A673 (cell line): ENCODE data around the gene MYBPC3. TPM values are rescaled to one million over a fixed set of nuclear protein-coding genes. Genes with fewer than 3 reads are reported as not detected.

Experiments used
- BruUV-seq: library from RNA; stranded (reverse); fragments of 400-500 nt; replicated peaks from 2 replicates; lab custom pipeline; 2021; lab: Mats Ljungman, UMichigan
- CTCF ChIA-PET: fragments of 300-600 bp; sonication (Branson Sonifier 250); formaldehyde crosslinking; loops from one replicate; lab custom pipeline; 2022; ENCODE audit warnings: antibody characterized with exemption; lab: Charles Lee
- POLR2A ChIA-PET: fragments of 300-600 bp; sonication (Branson Sonifier 250); formaldehyde crosslinking; loops from one replicate; lab custom pipeline; 2022; ENCODE audit warnings: antibody characterized with exemption; ENCODE audit not compliant: low non-redundant PET; lab: Charles Lee
- DNase-seq: peaks from one replicate; pipeline ENCODE4 v3.0.0-alpha.2; 2015; ENCODE audit warnings: low spot score
- H3K27ac ChIP-seq: fragments of 200-600 bp; sonication (generic); 2 replicates; pipeline ENCODE4 v1.5.1; 2016; ENCODE audit warnings: mixed run types, low read depth, mild to moderate bottlenecking, mixed read lengths, antibody characterized with exemption, low read length; ENCODE audit not compliant: poor library complexity, severe bottlenecking
- H3K27me3 ChIP-seq: fragments of 200-600 bp; sonication (generic); replicated peaks from 2 replicates; pipeline ENCODE4 v1.6.1; 2017; ENCODE audit warnings: mixed run types, low read depth, mild to moderate bottlenecking, mixed read lengths, antibody characterized with exemption, low read length; ENCODE audit not compliant: insufficient read depth, poor library complexity
- H3K36me3 ChIP-seq: fragments of 200-600 bp; sonication (generic); 2 replicates; pipeline ENCODE4 v1.6.1; 2016; ENCODE audit warnings: mixed run types, mild to moderate bottlenecking, mixed read lengths, antibody characterized with exemption, low read length; ENCODE audit not compliant: insufficient read depth, poor library complexity, severe bottlenecking
- H3K4me1 ChIP-seq: fragments of 200-600 bp; sonication (generic); 2 replicates; pipeline ENCODE4 v1.6.1; 2017; ENCODE audit warnings: mixed run types, mild to moderate bottlenecking, mixed read lengths, antibody characterized with exemption, low read length; ENCODE audit not compliant: insufficient read depth, poor library complexity, severe bottlenecking
- H3K4me3 ChIP-seq: fragments of 200-600 bp; sonication (generic); 2 replicates; pipeline ENCODE4 v1.5.1; 2016; ENCODE audit warnings: low read depth, mixed run types, mild to moderate bottlenecking, mixed read lengths, low read length; ENCODE audit not compliant: poor library complexity, severe bottlenecking
- H3K9me3 ChIP-seq: fragments of 200-600 bp; sonication (generic); 2 replicates; pipeline ENCODE4 v1.6.1; 2016; ENCODE audit warnings: mixed run types, low read depth, mild to moderate bottlenecking, mixed read lengths, antibody characterized with exemption, low read length; ENCODE audit not compliant: poor library complexity, severe bottlenecking
- EZH2 ChIP-seq: fragments of 200-600 bp; sonication (generic); IDR thresholded peaks from 2 replicates; pipeline ENCODE4 v1.6.1; 2017; ENCODE audit warnings: borderline replicate concordance, low read depth, mild to moderate bottlenecking, mixed read lengths, antibody characterized with exemption, low read length; ENCODE audit not compliant: poor library complexity, severe bottlenecking
- intact Hi-C: fragments of 100-400 bp; cut with micrococcal nuclease; formaldehyde crosslinking; loops from one replicate; pipeline ENCODE4 v1.10.0; 2022; ENCODE audit not compliant: unreplicated experiment
- total RNA-seq: library from RNA; stranded (reverse); gene quantifications from 2 replicates; pipeline ENCODE4 v1.2.3, GENCODE V29; 2021
- TF ChIP-seq, protein P1 (sequence below): fragments of 300-800, 200-600 bp; sonication (generic); conservative IDR thresholded peaks from 2 replicates; pipeline ENCODE4 v1.5.1; 2017; ENCODE audit warnings: low read depth, mild to moderate bottlenecking, antibody characterized with exemption, low read length, moderate library complexity, mixed read lengths

MYBPC3 gene
- total RNA-seq, 1 experiment from 2014 or later, result not detected

DNA sequence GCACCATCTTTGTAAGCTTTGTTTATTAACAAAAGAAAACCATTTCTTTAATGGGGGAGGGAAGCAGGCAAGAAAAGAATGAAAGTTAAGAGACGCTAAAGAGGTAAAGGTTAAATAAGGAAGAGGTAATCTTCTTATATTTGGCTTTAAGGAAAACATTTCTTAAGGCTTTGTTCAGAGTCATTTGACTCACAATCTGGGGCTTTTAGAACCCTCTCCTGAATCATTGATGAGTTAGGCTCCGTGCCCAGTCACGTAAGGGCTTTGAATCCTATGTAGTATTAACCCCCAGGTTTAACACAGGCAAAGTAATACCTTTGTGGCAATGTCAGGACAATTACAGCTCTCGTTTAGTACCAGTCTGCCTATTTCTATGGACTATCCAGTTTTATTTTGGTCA lies 56.5 kb downstream of the MYBPC3 start:
- peaks cover 12% of the 10 kb centered on the region for H3K9me3 ChIP-seq
- no peaks in the 10 kb centered on the region for H3K27me3 ChIP-seq
- intact Hi-C loops, result no loop called here
- POLR2A ChIA-PET, result no interaction called here
- no peak for DNase-seq
- TF ChIP-seq EZH2, result no peak
- TF ChIP-seq, protein P1, sequence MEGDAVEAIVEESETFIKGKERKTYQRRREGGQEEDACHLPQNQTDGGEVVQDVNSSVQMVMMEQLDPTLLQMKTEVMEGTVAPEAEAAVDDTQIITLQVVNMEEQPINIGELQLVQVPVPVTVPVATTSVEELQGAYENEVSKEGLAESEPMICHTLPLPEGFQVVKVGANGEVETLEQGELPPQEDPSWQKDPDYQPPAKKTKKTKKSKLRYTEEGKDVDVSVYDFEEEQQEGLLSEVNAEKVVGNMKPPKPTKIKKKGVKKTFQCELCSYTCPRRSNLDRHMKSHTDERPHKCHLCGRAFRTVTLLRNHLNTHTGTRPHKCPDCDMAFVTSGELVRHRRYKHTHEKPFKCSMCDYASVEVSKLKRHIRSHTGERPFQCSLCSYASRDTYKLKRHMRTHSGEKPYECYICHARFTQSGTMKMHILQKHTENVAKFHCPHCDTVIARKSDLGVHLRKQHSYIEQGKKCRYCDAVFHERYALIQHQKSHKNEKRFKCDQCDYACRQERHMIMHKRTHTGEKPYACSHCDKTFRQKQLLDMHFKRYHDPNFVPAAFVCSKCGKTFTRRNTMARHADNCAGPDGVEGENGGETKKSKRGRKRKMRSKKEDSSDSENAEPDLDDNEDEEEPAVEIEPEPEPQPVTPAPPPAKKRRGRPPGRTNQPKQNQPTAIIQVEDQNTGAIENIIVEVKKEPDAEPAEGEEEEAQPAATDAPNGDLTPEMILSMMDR, result no peak
- no peaks in the 10 kb centered on the region for H3K4me1 ChIP-seq
- H3K4me3 ChIP-seq, result no peak overlapping the region
- H3K27ac ChIP-seq, result no peak overlapping the region
- CTCF ChIA-PET, result no interaction called here
- peaks cover 86% of the 10 kb centered on the region for H3K36me3 ChIP-seq
- BruUV-seq, result no TSS peak

DNA sequence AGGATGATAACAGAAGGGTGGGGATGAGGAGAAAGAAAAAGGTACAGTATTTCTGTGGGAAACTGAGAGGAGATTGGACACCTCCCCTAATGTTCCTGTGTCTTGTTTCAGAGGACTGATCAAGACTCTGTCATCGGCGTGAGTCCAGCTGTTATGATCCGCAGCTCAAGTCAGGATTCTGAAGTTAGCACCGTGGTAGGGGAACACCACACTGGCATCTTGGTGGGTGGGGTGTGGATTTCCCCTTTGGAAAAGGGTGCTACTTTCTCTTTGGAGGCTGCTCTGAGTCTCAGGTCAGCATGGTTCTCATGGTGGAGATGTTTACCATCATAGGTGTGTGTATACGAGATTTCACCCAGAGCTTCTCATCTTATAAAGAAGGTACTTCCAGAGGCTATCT lies 57.1 kb downstream of the MYBPC3 start:
- POLR2A ChIA-PET, result no interaction called here
- no peak for DNase-seq
- Histone ChIP-seq H3K4me1 (no peaks in the 10 kb centered on the region), H3K9me3 (peaks cover 12% of the 10 kb centered on the region), H3K36me3 (peaks cover 92% of the 10 kb centered on the region), H3K27ac (no peak overlapping the region), H3K27me3 (no peaks in the 10 kb centered on the region), H3K4me3 (no peak overlapping the region)
- intact Hi-C loops, result no loop called here
- TF ChIP-seq, protein P1, result no peak
- CTCF ChIA-PET, result interaction anchor here (0.5 kb wide), 1 partner anchor 13 kb away, joined by 5 read pairs; no protein-coding TSS in a partner anchor
- BruUV-seq, result no TSS peak

DNA sequence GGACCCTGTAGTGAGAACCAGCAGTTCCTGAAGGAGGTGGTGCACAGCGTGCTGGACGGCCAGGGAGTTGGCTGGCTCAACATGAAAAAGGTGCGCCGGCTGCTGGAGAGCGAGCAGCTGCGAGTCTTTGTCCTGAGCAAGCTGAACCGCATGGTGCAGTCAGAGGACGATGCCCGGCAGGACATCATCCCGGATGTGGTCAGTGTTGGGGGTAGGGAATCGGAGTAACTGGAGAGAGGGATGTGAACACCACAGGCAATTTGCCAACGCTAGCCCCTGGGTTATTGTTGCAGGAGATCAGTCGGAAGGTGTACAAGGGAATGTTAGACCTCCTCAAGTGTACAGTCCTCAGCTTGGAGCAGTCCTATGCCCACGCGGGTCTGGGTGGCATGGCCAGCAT lies 62.6 kb downstream of the MYBPC3 start:
- no peaks in the 10 kb centered on the region for H3K4me1 ChIP-seq
- H3K9me3 ChIP-seq, result no peaks in the 10 kb centered on the region
- no peaks in the 10 kb centered on the region for H3K27me3 ChIP-seq
- H3K4me3 ChIP-seq, result no peak overlapping the region
- peaks cover 98% of the 10 kb centered on the region for H3K36me3 ChIP-seq
- POLR2A ChIA-PET, result interaction anchor here (0.7 kb wide), 1 partner anchor 284 kb away, joined by 3 read pairs; no protein-coding TSS in a partner anchor
- intact Hi-C loops, result no loop called here
- BruUV-seq, result no TSS peak
- no peak for DNase-seq
- TF ChIP-seq, protein P1, result no peak
- TF ChIP-seq EZH2, result no peak
- CTCF ChIA-PET, result no interaction called here
- no peak overlapping the region for H3K27ac ChIP-seq
